NCI-H69 (cell line): ENCODE results near the gene FCHSD1.

Source experiments
- DNase-seq: peaks from one replicate; lab custom pipeline; 2025; lab: John Stamatoyannopoulos, UW

The FCHSD1 gene

DNA sequence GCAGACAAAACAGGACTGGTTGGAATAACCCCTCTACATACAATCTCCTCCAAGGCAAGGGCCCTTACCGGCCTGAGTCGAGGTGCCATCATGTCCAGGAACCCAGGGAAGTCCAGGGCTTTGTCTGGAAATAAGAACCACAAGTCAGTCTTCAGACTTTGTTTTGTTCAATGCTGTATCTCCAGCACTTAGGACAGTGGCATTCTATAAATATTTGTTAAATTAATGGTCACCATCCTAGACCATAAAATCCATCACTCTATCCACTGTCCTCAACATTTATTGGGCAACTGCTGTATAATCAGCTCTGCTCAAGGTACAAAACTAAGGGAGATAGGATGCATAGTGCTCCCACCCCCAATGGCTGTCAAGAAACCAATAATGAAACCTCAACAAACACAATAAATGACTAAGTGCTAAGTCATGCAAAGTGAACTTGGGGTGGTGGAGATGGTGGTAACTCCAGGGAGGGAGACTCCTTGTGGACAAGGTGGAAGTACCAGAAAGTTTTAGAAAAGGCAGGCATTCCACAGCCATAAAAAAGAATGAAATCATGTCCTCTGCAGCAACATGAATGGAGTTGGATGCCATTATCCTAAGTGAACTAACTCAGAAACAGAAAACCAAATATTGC, 9.5 kb downstream of the FCHSD1 start:
- DNase-seq, result no peak

DNA sequence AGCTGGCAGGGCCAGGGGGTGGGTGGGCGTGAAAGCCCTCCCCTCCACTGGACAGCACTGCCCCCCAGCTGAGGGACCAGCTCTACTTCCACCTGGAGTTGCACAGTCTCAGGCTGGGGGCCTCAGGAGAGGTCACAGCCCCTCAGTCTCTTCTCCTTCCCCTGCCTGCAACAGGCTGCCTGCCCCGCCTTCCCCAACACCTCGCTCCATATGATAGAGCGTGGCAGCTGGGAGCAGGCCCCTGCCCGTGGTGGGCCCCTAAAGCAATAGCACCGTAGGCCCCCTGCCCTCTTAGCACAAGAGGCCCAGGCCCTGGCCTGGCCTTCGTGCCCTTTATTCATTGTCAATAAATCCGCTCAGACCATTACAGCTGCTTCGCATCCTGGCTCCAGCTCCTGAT, 10.5 kb downstream of the FCHSD1 start:
- DNase-seq, result no peak

DNA sequence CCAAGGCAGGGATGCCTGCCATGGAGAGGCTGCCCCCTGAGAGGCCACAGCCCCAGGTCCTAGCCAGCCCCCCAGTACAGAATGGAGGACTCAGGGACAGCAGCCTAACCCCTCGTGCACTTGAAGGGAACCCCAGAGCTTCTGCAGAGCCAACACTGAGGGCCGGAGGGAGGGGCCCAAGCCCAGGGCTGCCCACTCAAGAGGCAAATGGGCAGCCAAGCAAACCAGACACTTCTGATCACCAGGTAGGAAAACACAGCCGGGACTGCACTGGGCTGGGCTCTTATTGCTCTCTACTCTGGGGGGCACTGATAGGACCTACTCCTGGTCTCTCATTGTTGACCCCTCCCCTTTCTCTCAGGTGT, 11.2 kb downstream of the FCHSD1 start:
- no peak for DNase-seq

GRCh38 chr5:141639357-141640050, 11.7 kb downstream of the FCHSD1 start:
- no peak for DNase-seq

DNA sequence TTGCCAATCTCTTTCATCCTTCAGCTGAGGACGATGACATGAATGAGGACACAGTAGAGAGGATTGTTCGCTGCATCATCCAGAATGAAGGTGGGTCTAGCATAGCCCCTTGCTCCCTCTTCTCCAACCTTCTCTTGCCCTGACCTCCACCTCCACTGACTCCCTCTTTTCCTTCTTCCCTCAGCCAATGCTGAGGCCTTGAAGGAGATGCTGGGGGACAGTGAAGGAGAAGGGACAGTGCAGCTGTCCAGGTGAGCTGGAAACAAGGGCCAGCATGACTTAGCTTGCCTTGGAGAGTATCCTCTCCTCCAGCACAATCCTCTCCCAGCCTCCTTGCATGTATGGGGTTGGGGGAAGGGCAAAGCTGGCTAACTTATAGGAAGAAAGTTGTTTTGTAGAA, 12.4 kb downstream of the FCHSD1 start:
- DNase-seq, result no peak

GRCh38 chr5:141637767-141638419, 13.3 kb downstream of the FCHSD1 start:
- peak; percentile 43 for DNase-seq

- DNase-seq, result peak; percentile 58
Observed at GRCh38 chr5:141637123-141637766, 14.0 kb downstream of the FCHSD1 start.

DNA sequence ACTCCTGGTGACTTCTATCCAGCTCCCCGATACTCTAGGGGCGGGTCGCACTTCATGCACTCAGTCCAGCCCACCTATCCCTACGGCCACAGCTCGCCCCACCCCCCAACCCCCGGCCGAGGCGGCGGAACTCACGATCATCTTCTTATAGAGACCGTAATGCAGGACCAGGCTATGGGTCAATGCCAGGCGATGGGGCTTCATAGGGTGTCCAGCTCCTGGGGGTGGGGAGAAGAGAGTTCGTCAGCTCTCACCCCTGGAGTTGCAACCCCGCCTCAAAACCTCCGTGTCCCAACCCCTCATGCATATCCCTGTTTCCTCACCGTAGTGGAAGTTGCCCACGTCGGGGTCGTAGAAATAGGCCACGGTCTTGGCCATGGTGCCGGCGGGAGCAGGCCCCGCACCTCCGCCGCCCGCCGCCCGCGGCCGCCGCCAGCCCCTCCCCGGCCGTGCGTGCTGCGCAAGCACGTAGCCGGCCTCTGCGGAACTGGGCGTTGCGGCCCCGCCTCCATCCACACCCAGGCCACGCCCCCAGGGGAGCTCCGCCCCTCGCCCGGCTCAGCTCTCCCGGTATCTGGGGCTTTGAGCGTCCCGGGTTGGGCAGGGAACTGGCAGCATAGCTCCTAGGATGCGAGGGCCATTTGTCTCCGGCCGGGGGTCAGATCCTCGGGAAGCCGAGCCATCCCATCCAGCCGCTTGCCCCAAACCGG, 14.7 kb downstream of the FCHSD1 start, which contains the start of the genes HDAC3 and RELL2:
Gene HDAC3, minus strand, starts transcription at position 437 of the 710 bp plus-strand sequence. Its CDS starts 59 bp downstream, at position 378.
Gene RELL2, plus strand, starts transcription at position 585 of the 710 bp plus-strand sequence. CDS start 1,229 bp downstream, outside the sequence.
- DNase-seq, result peak; percentile 94

GRCh38 chr5:141636106-141636412, 15.2 kb downstream of the FCHSD1 start:
- no peak for DNase-seq

- no peak for DNase-seq
Observed at GRCh38 chr5:141635646-141636045, 15.6 kb downstream of the FCHSD1 start.

- DNase-seq, result no peak
Observed at GRCh38 chr5:141634720-141635119, 16.5 kb downstream of the FCHSD1 start.

GRCh38 chr5:141633871-141634561, 17.2 kb downstream of the FCHSD1 start:
- DNase-seq, result no peak

- DNase-seq, result peak; percentile 62
Observed at GRCh38 chr5:141632650-141633049, 18.6 kb downstream of the FCHSD1 start.

GRCh38 chr5:141630570-141631140, 20.6 kb downstream of the FCHSD1 start:
- no peak for DNase-seq

DNA sequence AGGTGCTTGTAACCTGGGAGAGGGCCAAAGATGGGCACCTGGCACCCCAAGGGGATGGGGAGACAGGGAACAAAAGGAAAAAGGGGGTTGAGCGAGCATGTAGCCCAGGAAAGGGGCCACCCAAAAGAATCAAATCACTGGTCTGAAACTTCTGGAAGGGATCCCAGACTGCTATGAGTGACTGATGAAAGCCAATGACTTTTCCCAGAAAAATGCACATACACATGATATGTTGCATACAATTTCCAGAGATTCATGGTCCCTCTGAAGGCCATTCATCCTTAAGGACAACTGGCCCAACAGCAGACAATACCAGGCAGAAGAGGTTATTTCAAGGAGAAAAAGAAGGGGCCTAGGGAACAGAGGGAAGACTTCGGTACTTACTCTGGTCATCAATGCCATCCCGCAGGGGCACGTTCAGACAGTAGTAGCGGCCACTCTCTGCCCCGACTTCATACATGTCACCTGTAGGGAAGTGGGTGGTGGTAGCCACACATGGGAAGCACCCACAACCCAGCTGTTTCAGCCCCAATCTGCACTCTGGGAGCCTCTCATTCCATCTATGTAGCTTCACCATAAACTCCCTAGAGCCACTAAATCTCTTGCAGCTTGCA, 22.9 kb downstream of the FCHSD1 start:
- no peak for DNase-seq

GRCh38 chr5:141623611-141624010, 27.6 kb downstream of the FCHSD1 start:
- no peak for DNase-seq

GRCh38 chr5:141623186-141623585, 28.0 kb downstream of the FCHSD1 start:
- no peak for DNase-seq

GRCh38 chr5:141618804-141619554, 32.2 kb downstream of the FCHSD1 start, which contains the start of gene DIAPH1:
DIAPH1 (minus strand) TSS chr5:141619000; CDS start chr5:141618914, 86 bp downstream.
- peak; percentile 99 for DNase-seq

DNA sequence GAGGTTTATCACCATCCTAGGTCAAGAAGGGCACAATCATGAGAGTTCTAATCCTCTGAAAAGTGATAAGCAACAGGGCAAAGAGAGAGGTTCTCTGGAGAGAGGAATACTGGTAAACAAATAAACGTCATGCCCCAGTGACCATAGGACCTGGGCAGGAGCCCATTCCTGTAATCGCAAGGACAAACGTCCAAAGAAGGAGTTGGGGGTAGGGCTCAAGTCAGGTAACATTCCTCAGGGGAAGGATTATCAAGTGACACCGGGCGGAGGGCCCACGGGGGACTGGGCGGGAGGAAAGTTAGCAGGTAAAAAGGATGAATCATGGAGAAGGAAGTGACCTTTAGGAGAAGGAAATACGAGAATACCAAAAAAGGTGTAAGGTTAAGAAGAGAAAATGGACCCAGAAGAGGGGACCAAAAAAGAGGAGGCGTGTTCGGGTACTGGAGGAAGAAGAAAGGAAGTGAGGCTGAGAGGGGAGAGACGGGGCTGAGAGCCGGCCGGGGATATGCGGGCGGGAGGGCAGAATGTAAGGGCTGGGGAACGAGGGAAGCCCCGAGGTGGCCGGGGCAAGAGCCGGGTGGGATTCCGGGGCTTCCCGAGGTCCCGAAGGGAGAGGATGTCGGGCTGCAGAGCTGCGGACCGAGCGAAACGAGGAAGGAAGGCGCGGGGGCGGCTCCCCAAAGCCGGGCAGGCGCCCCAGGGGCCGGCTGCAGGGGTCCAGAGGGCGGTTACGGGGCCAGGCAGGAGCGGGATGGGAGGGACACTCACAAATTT, 33.0 kb downstream of the FCHSD1 start:
- peak; percentile 84 for DNase-seq
